HG03565 (cell line): ENCODE results near the gene WFS1.

Source experiments
- ATAC-seq: cut with Tn5 transposase; IDR thresholded peaks from one replicate; pipeline ENCODE4 v1.9.1; 2021; ENCODE audit warnings: mild to moderate bottlenecking, moderate library complexity; ENCODE audit not compliant: unreplicated experiment

The WFS1 gene

GRCh38 chr4:6258026-6258360 lies 11.7 kb upstream of the WFS1 start:
- ATAC-seq: no peak

- no peak for ATAC-seq
Measured at GRCh38 chr4:6258741-6259140, 10.9 kb upstream of the WFS1 start.

- no peak for ATAC-seq
Measured at GRCh38 chr4:6259886-6260285, 9.8 kb upstream of the WFS1 start.

DNA sequence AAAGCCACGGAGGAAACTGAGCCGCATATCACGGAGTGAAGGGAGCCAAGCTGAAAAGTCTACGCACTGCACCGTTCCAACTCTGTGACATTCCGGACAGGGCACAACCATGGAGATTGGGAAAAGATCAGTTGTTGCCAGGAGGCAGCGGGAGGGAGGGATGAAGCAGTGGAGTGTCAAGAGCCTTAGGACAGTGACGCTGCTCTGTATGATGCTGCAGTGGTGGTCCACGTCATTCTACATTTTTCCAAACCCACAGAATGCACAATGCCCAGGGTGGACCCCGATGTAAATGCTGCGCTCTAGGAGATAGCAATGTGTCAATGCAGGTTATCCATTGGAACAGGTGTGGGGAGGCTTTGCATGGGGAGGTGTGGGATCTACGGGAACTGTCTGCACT lies 7.5 kb upstream of the WFS1 start:
- ATAC-seq: no peak

GRCh38 chr4:6262847-6263487 lies 6.7 kb upstream of the WFS1 start:
- no peak for ATAC-seq

DNA sequence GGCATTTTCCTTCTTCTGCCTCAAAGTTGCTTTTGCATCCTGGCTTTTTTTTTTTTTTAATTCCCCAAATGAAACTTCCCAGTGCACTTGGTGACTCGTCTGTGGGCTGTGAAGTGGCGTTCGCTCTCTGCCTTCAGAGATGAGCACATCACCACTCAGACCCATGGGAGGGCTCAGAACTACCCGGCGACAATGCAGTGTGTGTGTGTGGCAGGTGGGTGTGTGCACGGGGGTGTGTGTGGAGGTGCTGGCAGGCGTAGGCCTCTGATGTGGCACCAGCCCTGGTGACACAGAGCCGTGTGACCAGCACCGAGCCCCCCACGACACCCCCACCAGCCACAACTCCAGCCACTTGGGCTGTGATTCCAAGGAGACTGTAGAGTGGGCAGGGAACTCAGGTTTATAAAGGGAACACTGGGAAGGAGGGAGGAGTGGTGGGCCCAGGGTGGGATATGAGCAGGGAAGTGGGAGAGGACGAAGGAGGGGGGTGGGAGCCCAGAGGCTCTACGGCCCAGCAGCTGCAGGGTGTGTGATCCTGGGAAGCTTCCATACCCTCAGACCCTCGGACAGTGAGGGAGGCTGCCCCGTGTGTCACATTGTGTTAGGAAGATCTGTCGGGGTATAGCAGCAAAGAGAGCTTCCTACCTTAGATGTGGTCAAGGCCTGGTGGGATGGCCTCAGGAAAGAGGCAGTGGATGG lies 6.0 kb upstream of the WFS1 start:
- no peak for ATAC-seq

DNA sequence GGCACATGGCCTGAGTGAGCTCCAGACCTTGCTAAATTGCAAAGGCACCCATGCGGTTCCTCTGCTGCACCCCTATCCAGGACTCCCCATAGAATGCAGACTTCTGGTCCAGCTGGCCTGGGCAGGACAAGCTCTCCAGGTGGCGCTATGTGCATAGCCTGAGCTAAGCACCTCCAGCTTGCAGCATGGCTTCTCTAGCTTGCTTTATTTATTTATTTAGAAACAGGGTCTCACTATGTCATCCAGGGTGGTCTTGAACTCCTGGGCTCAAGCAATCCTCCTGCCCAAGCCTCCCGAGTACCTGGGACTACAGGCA lies 5.5 kb upstream of the WFS1 start:
- no peak for ATAC-seq

DNA sequence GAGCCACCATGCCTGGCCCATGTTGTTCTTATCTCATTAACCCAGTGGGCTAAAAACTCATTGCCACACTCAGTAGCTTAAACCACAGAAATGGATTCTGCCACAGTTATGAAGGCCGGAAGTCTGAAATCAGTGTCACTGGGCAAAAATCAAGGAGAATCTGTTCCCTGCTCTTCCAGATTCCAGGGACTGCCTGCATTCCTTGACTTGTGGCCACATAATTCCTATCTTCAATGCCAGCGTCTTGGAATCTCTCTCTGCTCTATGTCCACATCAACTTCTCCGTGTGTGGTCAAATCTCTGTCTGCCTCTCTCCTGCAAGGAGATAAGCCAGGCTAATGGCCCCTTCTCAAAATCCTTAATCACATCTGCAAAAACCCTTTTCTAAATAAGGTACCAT lies 4.1 kb upstream of the WFS1 start:
- no peak for ATAC-seq

DNA sequence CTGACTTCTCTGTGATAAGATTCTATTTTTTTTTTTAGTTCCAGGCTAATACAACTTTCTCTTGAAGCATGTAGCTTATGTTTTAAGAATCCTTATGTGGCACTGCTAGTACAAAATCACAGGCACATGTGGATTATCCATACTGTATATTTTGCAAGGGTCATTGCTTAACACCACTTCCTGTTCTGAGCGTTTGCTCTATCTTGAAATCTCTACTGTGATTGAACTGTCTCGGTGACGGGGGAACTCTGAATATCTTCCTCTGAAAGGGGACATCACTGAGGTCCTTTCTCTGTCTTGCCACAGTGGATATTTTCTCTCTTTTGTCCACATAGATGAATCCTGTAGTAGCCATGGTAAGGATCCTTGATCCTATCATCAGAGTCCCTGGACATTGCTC lies 2.1 kb upstream of the WFS1 start:
- no peak for ATAC-seq

DNA sequence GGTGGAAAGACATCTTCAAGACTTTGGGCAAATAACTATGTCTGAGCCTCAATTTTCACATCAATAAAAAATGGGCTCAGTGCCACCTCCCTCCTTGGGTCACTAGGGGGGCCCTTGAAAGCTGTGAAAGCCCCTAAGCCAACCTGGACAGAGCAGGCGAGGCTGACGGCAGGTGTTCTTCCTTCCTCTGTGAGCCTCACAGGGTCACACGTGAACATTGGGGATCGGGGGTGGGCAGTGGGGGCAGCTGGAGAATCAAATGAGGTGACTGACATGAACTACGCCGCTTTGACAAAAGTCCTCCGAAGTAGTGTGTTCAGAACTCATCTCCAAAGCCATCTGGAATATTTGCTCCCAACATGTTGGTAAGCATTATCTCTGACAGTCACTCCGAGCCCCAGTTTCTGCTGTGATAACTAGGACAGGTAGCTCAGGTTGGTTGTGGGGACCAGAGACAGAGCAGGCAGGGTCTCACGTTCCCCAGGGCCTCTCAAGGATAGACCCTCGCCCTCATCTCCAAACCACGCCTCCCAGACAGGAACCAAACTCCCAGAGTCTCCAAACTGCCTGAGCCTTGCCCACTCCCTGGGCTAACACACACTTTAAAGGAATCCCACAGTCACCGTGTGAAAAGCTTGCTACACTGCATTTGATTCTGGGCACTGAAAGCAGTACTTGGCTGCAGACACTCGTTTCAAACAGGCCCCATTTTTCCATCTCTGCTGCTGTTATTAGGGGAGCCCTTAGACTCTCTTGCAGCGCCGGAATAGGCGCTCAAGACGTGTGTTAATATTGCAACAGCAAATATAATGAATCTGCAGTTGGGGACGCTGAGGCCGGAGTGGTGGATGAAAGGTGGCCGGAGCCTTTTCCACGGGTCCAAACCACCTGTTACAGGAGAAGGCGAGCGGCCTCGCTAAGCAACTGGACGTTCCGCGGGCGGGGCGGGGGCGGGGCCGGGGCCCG lies 717 bp upstream of the WFS1 start:
- ATAC-seq: no peak

DNA sequence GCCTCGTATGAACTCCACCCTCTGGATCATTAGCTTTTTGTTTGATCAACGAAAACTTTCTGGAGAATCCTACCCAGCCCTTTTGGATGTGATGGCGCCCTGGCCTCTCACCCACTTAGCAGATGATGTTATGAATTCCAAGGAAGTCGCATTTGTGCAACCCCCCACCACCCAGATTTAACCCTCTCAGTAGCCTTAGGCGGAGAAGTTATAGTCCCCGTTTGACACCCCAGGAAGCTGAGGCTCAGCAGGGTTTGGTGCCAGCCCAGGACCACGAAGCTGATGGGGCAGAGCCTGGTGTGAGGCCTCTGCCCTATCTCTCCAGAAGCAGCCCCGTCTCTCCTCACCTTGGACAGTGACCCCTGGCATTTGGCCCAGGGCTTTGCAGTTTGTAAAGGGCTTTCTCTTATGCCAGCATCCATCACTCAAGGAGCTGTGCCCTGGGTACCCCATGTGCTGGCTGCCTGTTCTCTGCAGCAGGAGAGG lies 1.0 kb downstream of the WFS1 start:
- no peak for ATAC-seq

GRCh38 chr4:6271206-6271605 lies 1.6 kb downstream of the WFS1 start:
- no peak for ATAC-seq

GRCh38 chr4:6271701-6272465 lies 2.2 kb downstream of the WFS1 start:
- ATAC-seq: no peak

GRCh38 chr4:6272863-6273660 lies 3.4 kb downstream of the WFS1 start:
- ATAC-seq: no peak

- no peak for ATAC-seq
Measured at GRCh38 chr4:6273661-6273990, 4.0 kb downstream of the WFS1 start.

DNA sequence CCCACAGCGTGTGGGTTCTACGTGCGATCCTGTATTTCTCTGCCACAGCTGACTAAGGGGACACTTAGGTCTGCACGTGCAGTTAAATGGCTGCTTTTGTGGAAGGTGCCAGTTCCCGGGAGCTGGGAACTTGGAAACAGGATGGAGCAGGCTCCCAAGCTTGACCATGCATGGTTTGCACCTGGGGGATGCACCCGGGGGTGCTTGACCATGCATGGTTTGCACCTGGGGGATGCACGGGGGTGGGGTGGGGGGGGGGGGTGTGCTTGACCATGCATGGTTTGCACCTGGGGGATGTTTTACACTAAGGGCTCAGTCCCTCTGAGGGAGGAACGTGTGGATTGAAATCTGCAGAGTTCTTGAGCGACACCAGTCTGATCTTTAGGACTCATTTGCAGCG lies 5.7 kb downstream of the WFS1 start:
- no peak for ATAC-seq

DNA sequence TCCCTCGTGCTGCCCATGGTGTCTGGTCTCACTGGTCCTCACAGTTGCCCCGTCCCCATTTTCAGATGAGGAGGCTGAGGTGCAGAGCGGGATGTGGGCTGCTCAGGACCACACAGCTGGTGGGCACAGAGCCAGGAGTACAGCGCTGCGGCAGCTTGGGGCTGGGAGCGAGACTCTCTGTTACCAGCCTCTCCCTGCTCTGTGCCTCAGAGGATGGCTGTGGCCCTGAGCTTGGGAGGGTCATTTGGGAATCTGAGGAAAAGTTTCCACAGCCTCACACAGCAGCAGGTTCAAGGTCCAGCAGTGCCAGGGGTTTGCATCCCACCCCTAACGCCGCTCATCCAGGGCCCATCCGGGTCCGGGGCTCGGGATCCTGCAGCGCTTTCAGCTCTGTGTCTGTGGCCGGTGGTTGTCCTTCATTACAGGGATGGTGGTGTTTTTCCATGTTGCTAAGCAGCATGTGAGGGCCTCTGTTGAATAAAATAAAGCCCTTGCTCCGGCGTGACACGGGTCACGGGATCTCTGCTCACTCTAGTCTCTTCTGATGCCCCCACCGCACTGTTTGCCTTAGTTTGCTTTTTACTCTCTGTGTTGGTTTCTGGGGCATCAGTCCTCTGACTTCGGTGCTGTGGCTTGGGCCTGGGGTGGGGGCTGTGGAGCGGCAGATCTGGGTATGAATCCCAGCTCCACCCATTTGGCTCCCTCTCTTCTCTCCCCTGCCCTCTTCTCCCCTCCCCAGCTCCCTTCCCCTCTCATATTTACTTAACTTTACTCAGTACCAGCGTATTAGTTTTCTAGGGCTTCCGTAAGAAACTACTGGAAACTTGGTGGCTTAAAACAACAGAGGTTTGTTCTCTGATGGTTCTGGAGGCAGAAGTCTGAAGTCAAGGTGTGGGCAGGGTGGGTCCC lies 6.5 kb downstream of the WFS1 start:
- ATAC-seq: no peak

DNA sequence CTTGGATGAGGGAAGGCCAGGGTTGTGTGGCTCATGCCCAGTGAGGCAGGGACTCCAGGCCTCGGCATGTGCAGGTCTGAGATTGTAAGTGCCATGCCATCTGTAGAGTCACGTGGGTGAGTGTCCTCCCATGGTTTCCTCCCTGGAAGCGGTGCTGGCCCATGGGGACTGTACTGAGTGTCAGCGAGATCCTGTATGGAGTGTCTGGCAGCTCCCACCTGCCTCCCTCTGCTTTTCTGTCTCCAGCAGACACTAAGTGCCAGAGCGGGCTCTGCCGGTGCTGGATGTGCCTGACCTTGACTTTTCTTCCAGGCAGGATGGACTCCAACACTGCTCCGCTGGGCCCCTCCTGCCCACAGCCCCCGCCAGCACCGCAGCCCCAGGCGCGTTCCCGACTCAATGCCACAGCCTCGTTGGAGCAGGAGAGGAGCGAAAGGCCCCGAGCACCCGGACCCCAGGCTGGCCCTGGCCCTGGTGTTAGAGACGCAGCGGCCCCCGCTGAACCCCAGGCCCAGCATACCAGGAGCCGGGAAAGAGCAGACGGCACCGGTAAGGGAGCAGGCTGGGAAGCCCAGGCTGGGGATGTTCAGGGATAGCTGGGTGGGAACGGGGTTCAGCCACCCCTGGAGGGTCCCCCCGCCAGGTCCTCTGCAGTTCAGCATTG lies 7.6 kb downstream of the WFS1 start:
- ATAC-seq: no peak
